H1 (cell line): ENCODE results near the gene RETNLB.

Experiments
- CEBPB ChIP-seq: IDR thresholded peaks from 2 replicates; pipeline ENCODE4 v1.6.1; 2012; ENCODE audit warnings: low read depth, low read length
- CTCF ChIP-seq, 3 experiments: IDR thresholded peaks; 1 replicate in 2 of 3; 2 replicates in 1 of 3; pipeline versions ENCODE4 v1.5.1 to v1.6.1; 2011; ENCODE audit warnings: low read length in 3 of 3, mild to moderate bottlenecking in 3 of 3, inconsistent platforms in 2 of 3, low read depth in 1 of 3, moderate library complexity in 1 of 3; ENCODE audit not compliant: insufficient read depth in 1 of 3; ENCODE audit errors: control extremely low read depth in 1 of 3
- EGR1 ChIP-seq: IDR thresholded peaks from 2 replicates; pipeline ENCODE4 v1.6.1; 2011; ENCODE audit warnings: low read depth, low read length, borderline replicate concordance
- POLR2A ChIP-seq, 2 experiments: IDR thresholded peaks; 1 replicate in 1 of 2; 2 replicates in 1 of 2; pipeline ENCODE4 v1.6.1; 2011; ENCODE audit warnings: low read depth in 2 of 2, low read length in 2 of 2, mild to moderate bottlenecking in 2 of 2; ENCODE audit errors: control extremely low read depth in 1 of 2
- SIX5 ChIP-seq: IDR thresholded peaks from 2 replicates; pipeline ENCODE4 v1.6.1; 2011; ENCODE audit warnings: mild to moderate bottlenecking, low read depth, low read length

GRCh38 chr3:108775649-108776048 lies 18.4 kb upstream of the RETNLB start:
- TF ChIP-seq CTCF (IDR thresholded peaks at IDR 0.05; ENCODE audit: control extremely low read depth in 1 of 3, insufficient read depth in 1 of 3, low read depth in 1 of 3, low read length in 3 of 3) (no peak), POLR2A (IDR thresholded peaks at IDR 0.05; ENCODE audit: control extremely low read depth in 1 of 2, low read depth in 2 of 2, low read length in 2 of 2) (no peak), CEBPB (no peak), EGR1 (no peak), SIX5 (no peak)
